Mesenchymal stem cell (in vitro differentiated cells and primary cell): ENCODE measurements around the gene FGGY.

Experiments used
- DNase-seq: peaks from one replicate; pipeline ENCODE4 v3.0.0-alpha.2; 2013
- H2AFZ ChIP-seq: one replicate; pipeline ENCODE4 v1.6.1; 2013; ENCODE audit warnings: low read depth, mild to moderate bottlenecking, control low read depth, inconsistent platforms, low read length, moderate library complexity
- H2AK5ac ChIP-seq: 2 replicates; pipeline ENCODE4 v1.6.1; 2013; ENCODE audit warnings: low read length, moderate library complexity, mild to moderate bottlenecking, inconsistent platforms; ENCODE audit not compliant: severe bottlenecking
- H2BK120ac ChIP-seq: one replicate; pipeline ENCODE4 v1.6.1; 2013; ENCODE audit warnings: low read depth, mild to moderate bottlenecking, inconsistent platforms, low read length, moderate library complexity
- H2BK12ac ChIP-seq, 2 experiments: one replicate each; pipeline ENCODE4 v1.6.1; 2013; ENCODE audit warnings: inconsistent platforms in 2 of 2, low read length in 2 of 2, mild to moderate bottlenecking in 2 of 2, moderate library complexity in 2 of 2, control low read depth in 1 of 2
- H2BK15ac ChIP-seq: one replicate; pipeline ENCODE4 v1.6.1; 2013; ENCODE audit warnings: mild to moderate bottlenecking, low read depth, inconsistent platforms; ENCODE audit not compliant: poor library complexity, severe bottlenecking
- H2BK5ac ChIP-seq: 2 replicates; pipeline ENCODE4 v1.6.1; 2013; ENCODE audit warnings: low read depth, mild to moderate bottlenecking, low read length, control low read depth, inconsistent platforms; ENCODE audit not compliant: poor library complexity, severe bottlenecking
- H3K14ac ChIP-seq, 2 experiments: one replicate each; pipeline ENCODE4 v1.6.1; 2013; ENCODE audit warnings: inconsistent platforms in 2 of 2, low read length in 2 of 2, control low read depth in 1 of 2, mild to moderate bottlenecking in 1 of 2, moderate library complexity in 1 of 2
- H3K18ac ChIP-seq, 2 experiments: one replicate each; pipeline ENCODE4 v1.6.1; 2013; ENCODE audit warnings: inconsistent platforms in 2 of 2, low read length in 2 of 2, control low read depth in 1 of 2, low read depth in 1 of 2, mild to moderate bottlenecking in 1 of 2
- H3K23ac ChIP-seq, 2 experiments: one replicate each; pipeline ENCODE4 v1.6.1; 2013; ENCODE audit warnings: inconsistent platforms in 2 of 2, low read length in 2 of 2, mild to moderate bottlenecking in 2 of 2, moderate library complexity in 2 of 2, control low read depth in 1 of 2
- H3K27ac ChIP-seq: 2 replicates; pipeline ENCODE4 v1.5.1; 2013; ENCODE audit warnings: mild to moderate bottlenecking, moderate library complexity, low read length, control low read depth, inconsistent platforms; ENCODE audit not compliant: poor library complexity, severe bottlenecking
- H3K27me3 ChIP-seq, 2 experiments: 2 replicates each; pipeline versions ENCODE4 v1.6.1 to v1.7.0; 2013; ENCODE audit warnings: low read length in 2 of 2, mild to moderate bottlenecking in 2 of 2, moderate library complexity in 2 of 2, control low read depth in 1 of 2, inconsistent platforms in 1 of 2; ENCODE audit not compliant: control insufficient read depth in 1 of 2, insufficient read depth in 1 of 2
- H3K36me3 ChIP-seq, 2 experiments: 2 replicates each; pipeline versions ENCODE4 v1.6.1 to v1.7.0; 2013; ENCODE audit warnings: low read length in 2 of 2, control low read depth in 1 of 2, inconsistent platforms in 1 of 2, low read depth in 1 of 2, mild to moderate bottlenecking in 1 of 2; ENCODE audit not compliant: insufficient read depth in 2 of 2, control insufficient read depth in 1 of 2
- H3K4ac ChIP-seq, 2 experiments: one replicate each; pipeline ENCODE4 v1.6.1; 2013; ENCODE audit warnings: inconsistent platforms in 2 of 2, low read length in 2 of 2, mild to moderate bottlenecking in 2 of 2, moderate library complexity in 2 of 2, control low read depth in 1 of 2, low read depth in 1 of 2
- H3K4me1 ChIP-seq: 2 replicates; pipeline ENCODE4 v1.6.1; 2013; ENCODE audit warnings: low read depth, low read length, control low read depth; ENCODE audit not compliant: control insufficient read depth, insufficient read depth
- H3K4me2 ChIP-seq: 2 replicates; pipeline ENCODE4 v1.6.1; 2013; ENCODE audit warnings: low read length, mild to moderate bottlenecking, inconsistent platforms; ENCODE audit not compliant: poor library complexity, severe bottlenecking
- H3K4me3 ChIP-seq, 2 experiments: 2 replicates each; pipeline versions ENCODE4 v1.5.1 to v1.7.0; 2013; ENCODE audit warnings: low read length in 2 of 2, mild to moderate bottlenecking in 2 of 2, control low read depth in 1 of 2, low read depth in 1 of 2; ENCODE audit not compliant: insufficient read depth in 1 of 2
- H3K79me1 ChIP-seq: replicated peaks from 2 replicates; pipeline ENCODE4 v1.6.1; 2013; ENCODE audit warnings: mild to moderate bottlenecking, control low read depth, low read length, inconsistent platforms; ENCODE audit not compliant: poor library complexity, severe bottlenecking
- H3K9ac ChIP-seq: 2 replicates; pipeline ENCODE4 v1.7.0; 2013; ENCODE audit warnings: mild to moderate bottlenecking, low read length, moderate library complexity
- H3K9me3 ChIP-seq: 2 replicates; pipeline ENCODE4 v1.7.0; 2013; ENCODE audit warnings: mild to moderate bottlenecking, low read length; ENCODE audit not compliant: control insufficient read depth
- H4K8ac ChIP-seq: one replicate; pipeline ENCODE4 v1.6.1; 2013; ENCODE audit warnings: inconsistent platforms, mild to moderate bottlenecking, low read length, moderate library complexity
- H4K91ac ChIP-seq: one replicate; pipeline ENCODE4 v1.6.1; 2013; ENCODE audit warnings: mild to moderate bottlenecking, low read length, inconsistent platforms
- WGBS: methylation state at CpG from one replicate; pipeline ENCODE4 v1.1.7; 2013; ENCODE audit warnings: mixed read lengths; 5-methylcytosine and 5-hydroxymethylcytosine counted together

The FGGY gene

GRCh38 chr1:59331686-59332620 lies 35.1 kb downstream of the FGGY start:
- no peak overlapping the region for H3K18ac ChIP-seq
- no peaks in the 10 kb centered on the region for H3K9me3 ChIP-seq
- H3K79me1 ChIP-seq = no peaks in the 10 kb centered on the region
- H2BK120ac ChIP-seq = no peak overlapping the region
- 89% methylated on average over 4 of the region's 5 CpGs for WGBS
- no peak overlapping the region for H3K23ac ChIP-seq
- no peak overlapping the region for H3K27ac ChIP-seq
- H2BK5ac ChIP-seq = no peak overlapping the region
- H3K14ac ChIP-seq = no peak overlapping the region
- H3K4me2 ChIP-seq = no peak overlapping the region
- H2AFZ ChIP-seq = no peak overlapping the region
- H2AK5ac ChIP-seq = no peak overlapping the region
- no peak overlapping the region for H3K4me3 ChIP-seq
- H3K4me1 ChIP-seq = peaks cover 1% of the 10 kb centered on the region
- H3K27me3 ChIP-seq = no peaks in the 10 kb centered on the region
- H3K4ac ChIP-seq = no peak overlapping the region
- no peaks in the 10 kb centered on the region for H3K36me3 ChIP-seq
- H2BK15ac ChIP-seq = no peak overlapping the region
- H2BK12ac ChIP-seq = no peak overlapping the region
- no peak overlapping the region for H4K8ac ChIP-seq
- H4K91ac ChIP-seq = no peak overlapping the region
- no peak overlapping the region for H3K9ac ChIP-seq
- peak; percentile 32 for DNase-seq

GRCh38 chr1:59332983-59333382 lies 36.1 kb downstream of the FGGY start:
- Histone ChIP-seq H3K4me3 (no peak overlapping the region), H3K14ac (peak overlapping the region in 1 of 2 experiments; percentile 64), H2BK5ac (no peak overlapping the region), H4K91ac (no peak overlapping the region), H3K9me3 (no peaks in the 10 kb centered on the region), H3K9ac (no peak overlapping the region), H3K27ac (no peak overlapping the region), H2BK120ac (no peak overlapping the region), H2BK12ac (peak overlapping the region in 1 of 2 experiments; percentile 13), H4K8ac (peak overlapping the region; percentile 60), H2AK5ac (no peak overlapping the region), H3K18ac (no peak overlapping the region), H3K79me1 (no peaks in the 10 kb centered on the region), H3K4me2 (no peak overlapping the region), H3K36me3 (no peaks in the 10 kb centered on the region), H3K4ac (no peak overlapping the region), H2BK15ac (no peak overlapping the region), H3K4me1 (peaks cover 1% of the 10 kb centered on the region), H2AFZ (no peak overlapping the region), H3K27me3 (no peaks in the 10 kb centered on the region), H3K23ac (no peak overlapping the region)
- DNase-seq = peak; percentile 42

- Histone ChIP-seq H3K14ac (peak overlapping the region in 1 of 2 experiments; percentile 71), H3K18ac (no peak overlapping the region), H3K4ac (peak overlapping the region in 1 of 2 experiments; percentile 11), H3K4me2 (no peak overlapping the region), H2AFZ (no peak overlapping the region), H4K91ac (no peak overlapping the region), H3K9me3 (no peaks in the 10 kb centered on the region), H3K36me3 (no peaks in the 10 kb centered on the region), H3K4me3 (no peak overlapping the region), H3K27ac (no peak overlapping the region), H3K23ac (no peak overlapping the region), H4K8ac (no peak overlapping the region), H3K4me1 (peaks cover 1% of the 10 kb centered on the region), H2BK15ac (no peak overlapping the region), H3K9ac (no peak overlapping the region), H3K79me1 (no peaks in the 10 kb centered on the region), H2BK12ac (peak overlapping the region; percentile 1 to 90), H2BK120ac (no peak overlapping the region), H2BK5ac (no peak overlapping the region), H2AK5ac (no peak overlapping the region), H3K27me3 (no peaks in the 10 kb centered on the region)
- peak; percentile 36 for DNase-seq
- 96% methylated on average over 2 of the region's 3 CpGs for WGBS
Observed at GRCh38 chr1:59333626-59334277, 36.9 kb downstream of the FGGY start.
